Mesendoderm (in vitro differentiated cells): ENCODE results near the gene ROR1.

Experiments
- DNase-seq: peaks from one replicate; pipeline ENCODE4 v3.0.0; 2013
- H2AK5ac ChIP-seq: 2 replicates; pipeline ENCODE4 v1.6.1; 2013; ENCODE audit warnings: low read length, inconsistent platforms
- H2BK120ac ChIP-seq: 2 replicates; pipeline ENCODE4 v1.6.1; 2013; ENCODE audit warnings: low read depth, mild to moderate bottlenecking, low read length, moderate library complexity, mixed read lengths
- H2BK15ac ChIP-seq: replicated peaks from 2 replicates; pipeline ENCODE4 v1.6.1; 2013; ENCODE audit warnings: low read depth, mild to moderate bottlenecking, moderate library complexity
- H2BK5ac ChIP-seq: 2 replicates; pipeline ENCODE4 v1.6.1; 2013; ENCODE audit warnings: low read length, inconsistent platforms
- H3K18ac ChIP-seq: 2 replicates; pipeline ENCODE4 v1.6.1; 2013; ENCODE audit warnings: mild to moderate bottlenecking, low read length, mixed read lengths
- H3K23ac ChIP-seq: one replicate; pipeline ENCODE4 v1.6.1; 2013; ENCODE audit warnings: low read length
- H3K27ac ChIP-seq: 2 replicates; pipeline ENCODE4 v1.5.1; 2013; ENCODE audit warnings: low read depth, mild to moderate bottlenecking, inconsistent platforms, low read length, moderate library complexity
- H3K27me3 ChIP-seq: 2 replicates; pipeline ENCODE4 v1.6.1; 2013; ENCODE audit warnings: low read length, control low read depth, mild to moderate bottlenecking, inconsistent platforms; ENCODE audit not compliant: insufficient read depth, poor library complexity
- H3K36me3 ChIP-seq: 2 replicates; pipeline ENCODE4 v1.6.1; 2013; ENCODE audit warnings: low read length, inconsistent platforms; ENCODE audit not compliant: control insufficient read depth, insufficient read depth
- H3K4ac ChIP-seq: one replicate; pipeline ENCODE4 v1.6.1; 2013; ENCODE audit warnings: low read depth, mild to moderate bottlenecking, low read length, moderate library complexity
- H3K4me1 ChIP-seq: 2 replicates; pipeline ENCODE4 v1.6.1; 2013; ENCODE audit warnings: low read depth, low read length, inconsistent platforms; ENCODE audit not compliant: control insufficient read depth
- H3K4me2 ChIP-seq: 2 replicates; pipeline ENCODE4 v1.6.1; 2013; ENCODE audit warnings: low read length
- H3K4me3 ChIP-seq: 2 replicates; pipeline ENCODE4 v1.5.1; 2013; ENCODE audit warnings: mild to moderate bottlenecking, low read length
- H3K56ac ChIP-seq: one replicate; pipeline ENCODE4 v1.6.1; 2013; ENCODE audit warnings: low read length
- H3K79me1 ChIP-seq: 2 replicates; pipeline ENCODE4 v1.6.1; 2013; ENCODE audit warnings: low read length, inconsistent platforms
- H3K79me2 ChIP-seq: 2 replicates; pipeline ENCODE4 v1.6.1; 2013; ENCODE audit warnings: mild to moderate bottlenecking, low read length; ENCODE audit not compliant: control insufficient read depth, insufficient read depth
- H3K9ac ChIP-seq: 2 replicates; pipeline ENCODE4 v1.6.1; 2013; ENCODE audit warnings: low read length, inconsistent platforms
- H4K5ac ChIP-seq: one replicate; pipeline ENCODE4 v1.6.1; 2013; ENCODE audit warnings: low read length
- H4K8ac ChIP-seq: one replicate; pipeline ENCODE4 v1.6.1; 2013; ENCODE audit warnings: low read depth, mild to moderate bottlenecking, control low read depth, low read length, moderate library complexity
- WGBS: extraction: QIAGEN DNeasy Blood & Tissue Kit; methylation state at CpG from one replicate; pipeline ENCODE4 v1.1.7; 2013; ENCODE audit warnings: low lambda C conversion rate, missing lambda C conversion rate; ENCODE audit not compliant: insufficient coverage; ENCODE audit errors: extremely low coverage; 5-methylcytosine and 5-hydroxymethylcytosine counted together

Gene ROR1

DNA sequence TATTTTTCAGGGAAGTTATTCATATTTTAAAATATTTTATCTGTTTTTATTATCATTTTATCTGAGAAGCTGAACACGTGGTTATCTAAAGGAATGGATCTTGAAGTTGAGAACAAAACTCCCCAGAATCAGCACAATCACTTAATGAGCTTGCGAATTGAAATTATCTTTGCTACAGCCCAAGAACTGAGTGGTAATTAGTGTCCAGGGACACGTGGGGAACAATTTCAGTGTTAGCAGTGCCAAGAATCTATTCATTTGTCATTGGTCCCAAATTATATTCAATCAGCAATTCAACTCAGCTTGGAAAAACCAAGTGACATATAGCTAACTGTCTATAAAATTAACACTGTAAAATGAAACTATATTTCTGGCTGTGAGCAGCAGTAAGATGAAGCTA, 232.0 kb downstream of the ROR1 start:
- Histone ChIP-seq H3K4me2 (no peak overlapping the region), H2BK5ac (no peak overlapping the region), H4K5ac (no peak overlapping the region), H2BK120ac (no peak overlapping the region), H2BK15ac (no peak overlapping the region), H3K27me3 (no peaks in the 10 kb centered on the region), H3K27ac (no peak overlapping the region), H3K79me1 (no peaks in the 10 kb centered on the region), H3K4ac (no peak overlapping the region), H2AK5ac (no peak overlapping the region), H3K4me1 (peaks cover 6% of the 10 kb centered on the region), H3K18ac (no peak overlapping the region), H3K4me3 (no peak overlapping the region), H3K9ac (no peak overlapping the region), H3K36me3 (no peaks in the 10 kb centered on the region), H4K8ac (no peak overlapping the region), H3K23ac (no peak overlapping the region), H3K79me2 (no peaks in the 10 kb centered on the region), H3K56ac (no peak overlapping the region)
- DNase-seq: no peak
- no CpG with 5 or more reads among the region's 3 CpGs for WGBS

DNA sequence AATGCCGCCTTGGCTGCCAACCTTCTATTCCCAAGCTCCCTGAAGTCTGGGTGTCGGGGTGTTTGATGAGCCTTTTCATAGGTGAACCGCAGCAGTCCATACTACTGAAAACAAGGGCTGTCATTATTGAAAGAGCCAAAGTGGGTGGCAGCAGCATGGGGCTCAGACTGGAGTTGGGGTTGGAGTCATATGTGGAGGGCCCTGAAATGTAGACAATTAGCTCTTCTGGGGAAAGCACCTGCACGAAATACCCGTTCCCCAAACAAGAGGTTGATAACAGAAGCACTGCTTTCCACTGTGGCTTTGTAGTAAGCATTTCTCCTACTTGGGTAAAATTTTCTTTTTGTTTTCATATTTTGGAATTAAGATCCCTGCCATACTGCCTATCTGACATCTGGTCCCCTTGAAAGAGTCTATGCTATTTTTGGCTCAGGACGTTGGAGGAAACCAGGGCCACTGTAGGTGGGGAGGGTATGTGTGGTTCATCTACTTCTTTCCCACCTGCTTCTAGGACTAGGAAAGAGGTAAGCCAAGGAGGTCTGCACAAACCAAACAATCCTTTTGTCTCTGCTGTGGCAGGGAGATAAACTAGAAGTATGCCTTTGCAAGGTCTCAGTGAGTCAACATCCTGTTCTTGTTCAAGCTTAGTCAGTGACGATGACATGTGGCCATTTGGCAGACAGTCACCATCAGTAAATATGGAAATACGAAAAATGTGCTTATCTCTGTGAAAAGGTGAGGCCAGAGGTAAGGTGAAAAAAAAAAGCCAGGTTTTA, 232.6 kb downstream of the ROR1 start:
- Histone ChIP-seq H3K79me1 (no peaks in the 10 kb centered on the region), H4K5ac (no peak overlapping the region), H3K4me3 (no peak overlapping the region), H3K18ac (no peak overlapping the region), H3K4ac (no peak overlapping the region), H4K8ac (no peak overlapping the region), H3K23ac (no peak overlapping the region), H3K27ac (no peak overlapping the region), H3K4me1 (peaks cover 6% of the 10 kb centered on the region), H2BK120ac (no peak overlapping the region), H3K4me2 (no peak overlapping the region), H2BK5ac (no peak overlapping the region), H3K36me3 (no peaks in the 10 kb centered on the region), H2AK5ac (no peak overlapping the region), H3K27me3 (no peaks in the 10 kb centered on the region), H2BK15ac (no peak overlapping the region), H3K79me2 (no peaks in the 10 kb centered on the region), H3K56ac (no peak overlapping the region), H3K9ac (no peak overlapping the region)
- DNase-seq: peak; percentile 70
- WGBS: no CpG with 5 or more reads among the region's 8 CpGs

- peaks cover 6% of the 10 kb centered on the region for H3K4me1 ChIP-seq
- H2BK15ac ChIP-seq: no peak overlapping the region
- no peak overlapping the region for H3K4ac ChIP-seq
- no peak overlapping the region for H4K5ac ChIP-seq
- no peak overlapping the region for H2BK120ac ChIP-seq
- no peaks in the 10 kb centered on the region for H3K79me1 ChIP-seq
- no CpG with 5 or more reads among the region's 1 CpG for WGBS
- H3K18ac ChIP-seq: no peak overlapping the region
- no peak overlapping the region for H3K23ac ChIP-seq
- no peak for DNase-seq
- H3K9ac ChIP-seq: no peak overlapping the region
- H3K56ac ChIP-seq: no peak overlapping the region
- H3K36me3 ChIP-seq: no peaks in the 10 kb centered on the region
- no peak overlapping the region for H4K8ac ChIP-seq
- no peaks in the 10 kb centered on the region for H3K27me3 ChIP-seq
- no peak overlapping the region for H2AK5ac ChIP-seq
- no peak overlapping the region for H3K4me2 ChIP-seq
- no peak overlapping the region for H3K4me3 ChIP-seq
- no peak overlapping the region for H3K27ac ChIP-seq
- H2BK5ac ChIP-seq: no peak overlapping the region
- no peaks in the 10 kb centered on the region for H3K79me2 ChIP-seq
These were observed 236.5 kb downstream of the ROR1 start for GRCh38 chr1:64010316-64010715.

GRCh38 chr1:64013395-64013794, 239.6 kb downstream of the ROR1 start:
- no peak overlapping the region for H4K5ac ChIP-seq
- no peak overlapping the region for H3K4ac ChIP-seq
- DNase-seq: peak; percentile 13
- H3K79me2 ChIP-seq: no peaks in the 10 kb centered on the region
- H3K18ac ChIP-seq: no peak overlapping the region
- H2BK5ac ChIP-seq: no peak overlapping the region
- WGBS: 100% methylated on average over 1 of the region's 4 CpGs
- H2BK120ac ChIP-seq: no peak overlapping the region
- no peak overlapping the region for H3K9ac ChIP-seq
- no peaks in the 10 kb centered on the region for H3K4me1 ChIP-seq
- no peak overlapping the region for H3K4me2 ChIP-seq
- no peak overlapping the region for H2AK5ac ChIP-seq
- no peaks in the 10 kb centered on the region for H3K36me3 ChIP-seq
- no peak overlapping the region for H3K27ac ChIP-seq
- H3K4me3 ChIP-seq: no peak overlapping the region
- no peak overlapping the region for H3K23ac ChIP-seq
- H3K56ac ChIP-seq: no peak overlapping the region
- no peak overlapping the region for H2BK15ac ChIP-seq
- H3K79me1 ChIP-seq: no peaks in the 10 kb centered on the region
- H3K27me3 ChIP-seq: no peaks in the 10 kb centered on the region
- no peak overlapping the region for H4K8ac ChIP-seq

GRCh38 chr1:64019818-64020217, 246.0 kb downstream of the ROR1 start:
- Histone ChIP-seq H3K4me2 (no peak overlapping the region), H3K36me3 (no peaks in the 10 kb centered on the region), H3K4me3 (no peak overlapping the region), H3K9ac (no peak overlapping the region), H3K56ac (no peak overlapping the region), H4K5ac (no peak overlapping the region), H3K4ac (no peak overlapping the region), H3K27me3 (no peaks in the 10 kb centered on the region), H2BK120ac (no peak overlapping the region), H2AK5ac (no peak overlapping the region), H4K8ac (no peak overlapping the region), H3K18ac (no peak overlapping the region), H2BK15ac (no peak overlapping the region), H3K79me1 (no peaks in the 10 kb centered on the region), H3K79me2 (no peaks in the 10 kb centered on the region), H3K4me1 (no peaks in the 10 kb centered on the region), H2BK5ac (no peak overlapping the region), H3K23ac (no peak overlapping the region), H3K27ac (no peak overlapping the region)
- WGBS: no CpG with 5 or more reads among the region's 2 CpGs
- peak; percentile 18 for DNase-seq

DNA sequence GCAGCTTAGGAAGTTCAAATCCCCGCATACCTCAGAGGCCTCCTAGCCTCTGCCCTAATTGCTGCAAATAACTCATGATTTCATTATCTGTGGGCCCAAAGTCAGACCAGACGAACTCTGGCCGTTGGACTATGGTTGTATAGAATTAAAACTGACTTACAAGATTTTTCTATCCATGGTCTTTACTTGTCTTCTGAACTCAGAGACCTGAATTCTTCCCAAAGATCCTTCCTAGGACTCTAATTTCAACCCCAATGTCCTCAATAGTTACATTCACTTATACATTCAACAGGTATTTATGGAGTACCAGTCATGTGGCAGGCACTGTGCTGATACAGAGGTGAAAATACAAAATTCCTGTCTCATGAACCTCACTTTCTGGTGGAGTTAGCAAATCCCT, 247.2 kb downstream of the ROR1 start:
- Histone ChIP-seq H3K56ac (no peak overlapping the region), H3K27ac (no peak overlapping the region)
- WGBS: no CpG with 5 or more reads among the region's 3 CpGs

More for the DNA sequence above, 247.2 kb downstream of the ROR1 start:
- Histone ChIP-seq H3K4me1 (no peaks in the 10 kb centered on the region), H2BK5ac (no peak overlapping the region), H3K27me3 (no peaks in the 10 kb centered on the region), H2AK5ac (no peak overlapping the region), H3K79me1 (no peaks in the 10 kb centered on the region), H2BK15ac (no peak overlapping the region), H3K23ac (no peak overlapping the region), H3K36me3 (no peaks in the 10 kb centered on the region), H3K79me2 (no peaks in the 10 kb centered on the region), H4K5ac (no peak overlapping the region), H3K9ac (no peak overlapping the region), H4K8ac (no peak overlapping the region), H3K4me2 (no peak overlapping the region), H3K18ac (no peak overlapping the region), H3K4me3 (no peak overlapping the region), H3K4ac (no peak overlapping the region), H2BK120ac (no peak overlapping the region)
- DNase-seq: no peak
